Epithelial cell of proximal tubule (primary cell): ENCODE data around the gene C2orf76. TPM values are rescaled to one million over a fixed set of nuclear protein-coding genes. Genes with fewer than 3 reads are reported as not detected.

Source experiments
- DNase-seq: peaks from one replicate; pipeline ENCODE4 v3.0.0-alpha.2; 2011; ENCODE audit warnings: low read depth
- H3K4me3 ChIP-seq: 2 replicates; pipeline ENCODE4 v1.5.1; 2011; ENCODE audit warnings: low read depth, mild to moderate bottlenecking, low read length
- total RNA-seq: library from RNA; depleted of rRNA; stranded (reverse); fragments of >200 nt; gene quantifications from 2 replicates; pipeline ENCODE4 v1.2.3, GENCODE V29; 2015
- TF ChIP-seq, protein P1 (sequence below): conservative IDR thresholded peaks from 2 replicates; pipeline ENCODE4 v1.5.1; 2012; ENCODE audit warnings: low read depth, mild to moderate bottlenecking, low read length

Gene C2orf76
- total RNA-seq, 1 donor from 2014 or later, result 9.3 TPM

DNA sequence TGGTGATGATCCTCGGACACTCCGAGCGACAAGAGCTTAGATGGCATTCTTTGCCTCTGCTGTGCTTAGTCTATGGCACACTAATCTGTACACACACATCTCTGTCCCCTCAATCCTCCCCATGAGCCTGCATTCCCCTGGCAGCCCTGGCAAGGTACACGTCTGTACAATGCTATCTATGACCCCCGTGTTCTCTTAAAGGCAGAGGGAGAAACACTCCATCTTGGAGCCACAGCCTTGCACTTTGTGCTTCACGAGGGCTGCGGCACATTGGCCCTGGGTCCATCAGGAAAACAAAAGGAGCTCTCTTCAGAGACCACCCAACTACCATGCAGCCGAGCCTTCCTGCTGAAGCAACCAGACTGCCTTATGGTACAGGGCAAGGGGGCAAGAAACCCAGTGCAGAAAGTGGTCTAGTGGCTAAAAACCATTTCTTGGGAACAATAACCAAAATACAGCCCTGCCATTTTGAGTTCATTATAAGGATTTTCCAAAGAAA, 100.5 kb downstream of the C2orf76 start:
- TF ChIP-seq, protein P1, sequence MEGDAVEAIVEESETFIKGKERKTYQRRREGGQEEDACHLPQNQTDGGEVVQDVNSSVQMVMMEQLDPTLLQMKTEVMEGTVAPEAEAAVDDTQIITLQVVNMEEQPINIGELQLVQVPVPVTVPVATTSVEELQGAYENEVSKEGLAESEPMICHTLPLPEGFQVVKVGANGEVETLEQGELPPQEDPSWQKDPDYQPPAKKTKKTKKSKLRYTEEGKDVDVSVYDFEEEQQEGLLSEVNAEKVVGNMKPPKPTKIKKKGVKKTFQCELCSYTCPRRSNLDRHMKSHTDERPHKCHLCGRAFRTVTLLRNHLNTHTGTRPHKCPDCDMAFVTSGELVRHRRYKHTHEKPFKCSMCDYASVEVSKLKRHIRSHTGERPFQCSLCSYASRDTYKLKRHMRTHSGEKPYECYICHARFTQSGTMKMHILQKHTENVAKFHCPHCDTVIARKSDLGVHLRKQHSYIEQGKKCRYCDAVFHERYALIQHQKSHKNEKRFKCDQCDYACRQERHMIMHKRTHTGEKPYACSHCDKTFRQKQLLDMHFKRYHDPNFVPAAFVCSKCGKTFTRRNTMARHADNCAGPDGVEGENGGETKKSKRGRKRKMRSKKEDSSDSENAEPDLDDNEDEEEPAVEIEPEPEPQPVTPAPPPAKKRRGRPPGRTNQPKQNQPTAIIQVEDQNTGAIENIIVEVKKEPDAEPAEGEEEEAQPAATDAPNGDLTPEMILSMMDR, result no peak
- no peak for DNase-seq
- H3K4me3 ChIP-seq, result no peak overlapping the region

DNA sequence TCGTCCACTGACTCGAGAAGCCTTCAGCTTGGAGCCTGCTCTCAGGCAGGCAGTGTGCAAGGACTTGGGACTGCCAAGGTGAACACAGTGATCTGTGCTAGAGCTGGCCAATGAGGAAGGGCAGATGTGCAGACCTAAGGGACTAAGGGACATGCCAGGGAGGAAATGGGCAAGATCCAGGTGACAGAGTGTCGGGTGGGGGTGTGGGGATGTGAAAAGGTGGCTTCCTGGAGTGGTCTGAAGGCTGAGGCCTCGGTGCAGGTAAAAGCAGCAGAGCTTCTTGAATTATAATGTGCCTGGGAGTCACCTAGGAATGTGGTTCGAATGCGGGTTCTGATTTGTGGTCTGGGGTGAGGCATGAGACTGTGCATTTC, 101.0 kb downstream of the C2orf76 start:
- no peak overlapping the region for H3K4me3 ChIP-seq
- DNase-seq, result no peak
- TF ChIP-seq, protein P1, result no peak

- TF ChIP-seq, protein P1, result peak; percentile 88
- DNase-seq, result no peak
- no peak overlapping the region for H3K4me3 ChIP-seq
These were observed 101.6 kb downstream of the C2orf76 start for GRCh38 chr2:119264781-119265692.

DNA sequence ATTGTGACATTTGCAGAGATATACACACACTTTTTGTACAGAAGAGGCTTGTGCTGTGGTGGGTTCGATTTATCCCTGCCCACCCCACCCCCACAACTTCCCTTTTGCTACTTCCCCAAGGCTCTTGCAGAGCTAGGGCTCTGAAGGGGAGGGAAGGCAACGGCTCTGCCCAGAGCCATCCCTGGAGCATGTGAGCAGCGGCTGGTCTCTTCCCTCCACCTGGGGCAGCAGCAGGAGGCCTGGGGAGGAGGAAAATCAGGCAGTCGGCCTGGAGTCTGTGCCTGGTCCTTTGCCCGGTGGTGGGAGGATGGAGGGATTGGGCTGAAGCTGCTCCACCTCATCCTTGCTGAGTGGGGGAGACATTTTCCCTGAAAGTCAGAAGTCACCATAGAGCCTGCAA, 103.0 kb downstream of the C2orf76 start:
- TF ChIP-seq, protein P1, result no peak
- no peak for DNase-seq

GRCh38 chr2:119263025-119263424, 103.6 kb downstream of the C2orf76 start:
- TF ChIP-seq, protein P1, result no peak
- no peak overlapping the region for H3K4me3 ChIP-seq
- no peak for DNase-seq

More for the DNA sequence above, 103.0 kb downstream of the C2orf76 start:
- H3K4me3 ChIP-seq, result no peak overlapping the region

DNA sequence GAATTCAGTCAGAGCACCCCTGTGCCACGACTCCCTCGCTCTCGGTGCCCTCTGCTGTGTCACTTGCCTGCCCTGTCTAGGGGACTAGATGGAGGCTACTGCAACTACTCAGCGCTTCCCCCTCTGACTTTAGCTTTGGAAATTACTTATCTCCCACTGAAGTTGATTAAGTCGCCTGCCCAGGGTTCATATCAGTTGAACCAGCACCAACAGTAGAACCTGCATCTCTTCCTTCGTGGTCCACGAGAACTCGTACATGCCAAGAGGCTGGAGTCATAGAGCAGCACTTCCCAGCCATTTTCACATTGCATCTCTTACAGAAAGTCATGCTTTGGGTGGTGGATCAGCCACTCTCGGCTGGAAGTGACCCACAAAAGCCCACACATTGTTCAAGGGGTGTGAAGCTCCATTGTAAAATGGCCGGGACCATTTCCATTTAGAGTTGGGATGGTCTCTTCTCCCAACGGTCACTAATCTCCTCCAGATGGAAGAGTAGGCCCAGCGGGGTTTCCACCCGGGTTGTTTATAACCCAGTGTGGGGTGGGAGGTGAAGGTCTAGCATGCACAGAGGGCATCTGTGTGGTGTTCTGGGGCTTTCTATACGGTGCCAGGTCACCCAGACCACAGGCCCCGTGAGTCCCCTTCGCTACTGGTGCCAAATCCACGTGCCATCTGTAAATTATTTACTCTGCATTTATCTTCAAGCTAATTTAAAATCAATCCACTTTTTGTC, 105.0 kb downstream of the C2orf76 start:
- TF ChIP-seq, protein P1, result no peak
- H3K4me3 ChIP-seq, result no peak overlapping the region

More for the DNA sequence above, 105.0 kb downstream of the C2orf76 start:
- DNase-seq, result no peak
